Measurements from ENCODE around the gene C1S.
A peak's percentile ranks its signal among the peaks of the same experiment; 100 is the strongest.

Gene C1S

GRCh38 chr12:7093892-7094291, 33.4 kb downstream of the C1S start:
- TF ChIP-seq CTCF (IDR thresholded peaks at IDR 0.05; ENCODE audit: low read length, missing control alignments), result no peak
- no peak overlapping the region for H3K4me3 ChIP-seq (replicated peaks; ENCODE audit: low read depth, low read length)
- DNase-seq (ENCODE audit: low read depth), result peak; percentile 14

GRCh38 chr12:7096006-7096932, 35.8 kb downstream of the C1S start:
- H3K4me3 ChIP-seq (replicated peaks; ENCODE audit: low read depth, low read length), result no peak overlapping the region
- no peak for TF ChIP-seq CTCF (IDR thresholded peaks at IDR 0.05; ENCODE audit: low read length, missing control alignments)
- DNase-seq (ENCODE audit: low read depth), result no peak

- no peak for TF ChIP-seq CTCF (IDR thresholded peaks at IDR 0.05; ENCODE audit: low read length, missing control alignments)
- DNase-seq (ENCODE audit: low read depth), result no peak
- H3K4me3 ChIP-seq (replicated peaks; ENCODE audit: low read depth, low read length), result no peak overlapping the region
Observed at GRCh38 chr12:7096979-7097378, 36.5 kb downstream of the C1S start.

GRCh38 chr12:7099290-7099996, 38.9 kb downstream of the C1S start:
- no peak overlapping the region for H3K4me3 ChIP-seq (replicated peaks; ENCODE audit: low read depth, low read length)
- TF ChIP-seq CTCF (IDR thresholded peaks at IDR 0.05; ENCODE audit: low read length, missing control alignments), result no peak
- DNase-seq (ENCODE audit: low read depth), result no peak

- TF ChIP-seq CTCF (IDR thresholded peaks at IDR 0.05; ENCODE audit: low read length, missing control alignments), result no peak
- DNase-seq (ENCODE audit: low read depth), result no peak
- H3K4me3 ChIP-seq (replicated peaks; ENCODE audit: low read depth, low read length), result no peak overlapping the region
Observed at GRCh38 chr12:7100239-7100638, 39.7 kb downstream of the C1S start.

- TF ChIP-seq CTCF (IDR thresholded peaks at IDR 0.05; ENCODE audit: low read length, missing control alignments), result no peak
- DNase-seq (ENCODE audit: low read depth), result no peak
- no peak overlapping the region for H3K4me3 ChIP-seq (replicated peaks; ENCODE audit: low read depth, low read length)
Observed at GRCh38 chr12:7101047-7101693, 40.7 kb downstream of the C1S start.
